WTC11 (cell line): Measurements from ENCODE around the gene ADARB2. TPM values are rescaled to one million over a fixed set of nuclear protein-coding genes. Genes with fewer than 3 reads are reported as not detected.

ENCODE experiments used
- ATAC-seq: fragments of 200-7000 bp; cut with Tn5 transposase; 2 replicates; pipeline ENCODE4 v1.10.0; 2021; ENCODE audit warnings: mild to moderate bottlenecking, moderate library complexity
- CTCF ChIA-PET: fragments of 300-600 bp; sonication (Branson Sonifier 250); formaldehyde crosslinking; loops from one replicate; lab custom pipeline; 2021; ENCODE audit warnings: antibody characterized with exemption; lab: Charles Lee
- POLR2A ChIA-PET: fragments of 350-600 bp; sonication (Branson Sonifier 250); formaldehyde crosslinking; loops from one replicate; lab custom pipeline; 2021; ENCODE audit warnings: antibody characterized with exemption; lab: Charles Lee
- DNase-seq: peaks from one replicate; pipeline ENCODE4 v3.0.0; 2021; ENCODE audit warnings: low spot score
- H3K27ac Mint-ChIP-seq: 2 replicates; pipeline ENCODE4 v1.8.0; 2021; ENCODE audit warnings: mixed read lengths
- H3K27me3 Mint-ChIP-seq: 2 replicates; pipeline ENCODE4 v1.8.0; 2021; ENCODE audit warnings: low read depth, mild to moderate bottlenecking, moderate library complexity, mixed read lengths
- H3K36me3 Mint-ChIP-seq: 2 replicates; pipeline ENCODE4 v1.8.0; 2021; ENCODE audit warnings: mixed read lengths
- H3K4me1 Mint-ChIP-seq: 2 replicates; pipeline ENCODE4 v1.8.0; 2022; ENCODE audit warnings: mixed read lengths
- H3K4me3 Mint-ChIP-seq: 2 replicates; pipeline ENCODE4 v1.8.0; 2021; ENCODE audit warnings: mild to moderate bottlenecking, moderate library complexity, mixed read lengths
- H3K9me3 Mint-ChIP-seq: 2 replicates; pipeline ENCODE4 v1.8.0; 2021; ENCODE audit warnings: mixed read lengths
- AFF4 ChIP-seq: sonication (generic); formaldehyde crosslinking; IDR thresholded peaks from 2 replicates; pipeline ENCODE4 v1.8.1; 2023; ENCODE audit warnings: mild to moderate bottlenecking, missing genetic modification reagents, borderline replicate concordance
- ARID4B ChIP-seq: sonication (generic); formaldehyde crosslinking; IDR thresholded peaks from 2 replicates; pipeline ENCODE4 v1.8.0; 2023; ENCODE audit warnings: missing genetic modification reagents, mild to moderate bottlenecking, borderline replicate concordance
- ATF6 ChIP-seq: sonication (generic); formaldehyde crosslinking; IDR thresholded peaks from 2 replicates; pipeline ENCODE4 v1.8.1; 2023; ENCODE audit warnings: mild to moderate bottlenecking, missing genetic modification reagents
- E2F1 ChIP-seq: sonication (generic); formaldehyde crosslinking; IDR thresholded peaks from 2 replicates; pipeline ENCODE4 v1.8.0; 2022; ENCODE audit warnings: mild to moderate bottlenecking, missing genetic modification reagents
- ESRRA ChIP-seq: sonication (generic); formaldehyde crosslinking; IDR thresholded peaks from 2 replicates; pipeline ENCODE4 v1.8.1; 2022; ENCODE audit warnings: mild to moderate bottlenecking, missing genetic modification reagents, borderline replicate concordance
- ETV6 ChIP-seq: sonication (generic); formaldehyde crosslinking; IDR thresholded peaks from 2 replicates; pipeline ENCODE4 v1.8.1; 2022; ENCODE audit warnings: mild to moderate bottlenecking, missing genetic modification reagents
- FOXP4 ChIP-seq: sonication (generic); formaldehyde crosslinking; IDR thresholded peaks from 2 replicates; pipeline ENCODE4 v1.8.0; 2022; ENCODE audit warnings: mild to moderate bottlenecking, missing genetic modification reagents
- GRHL2 ChIP-seq: fragments of 250-450 bp; sonication (Bioruptor Pico); IDR thresholded peaks from 2 replicates; pipeline ENCODE4 v1.8.0; 2022; ENCODE audit warnings: mild to moderate bottlenecking, moderate library complexity; ENCODE audit not compliant: insufficient replicate concordance, severe bottlenecking
- IRF1 ChIP-seq: sonication (generic); formaldehyde crosslinking; IDR thresholded peaks from 2 replicates; pipeline ENCODE4 v1.8.0; 2023; ENCODE audit warnings: missing genetic modification reagents
- KAT7 ChIP-seq: sonication (generic); formaldehyde crosslinking; IDR thresholded peaks from 2 replicates; pipeline ENCODE4 v1.8.1; 2023; ENCODE audit warnings: missing genetic modification reagents, mild to moderate bottlenecking, borderline replicate concordance
- MYBL2 ChIP-seq: sonication (generic); formaldehyde crosslinking; IDR thresholded peaks from 2 replicates; pipeline ENCODE4 v1.8.1; 2023; ENCODE audit warnings: mild to moderate bottlenecking, moderate library complexity, missing genetic modification reagents
- NFATC4 ChIP-seq: fragments of 250-450 bp; sonication (Bioruptor Pico); IDR thresholded peaks from 2 replicates; pipeline ENCODE4 v1.9.0; 2021; ENCODE audit warnings: mild to moderate bottlenecking
- PRDM15 ChIP-seq: sonication (generic); formaldehyde crosslinking; IDR thresholded peaks from 2 replicates; pipeline ENCODE4 v1.8.0; 2022; ENCODE audit warnings: missing genetic modification reagents
- RORB ChIP-seq: fragments of 250-450 bp; sonication (Bioruptor Pico); IDR thresholded peaks from 2 replicates; pipeline ENCODE4 v1.9.0; 2021; ENCODE audit warnings: mild to moderate bottlenecking
- TCF7 ChIP-seq: sonication (generic); formaldehyde crosslinking; IDR thresholded peaks from 2 replicates; pipeline ENCODE4 v1.8.0; 2022; ENCODE audit warnings: mild to moderate bottlenecking, low read depth, missing genetic modification reagents, moderate library complexity
- TEAD4 ChIP-seq: sonication (generic); formaldehyde crosslinking; IDR thresholded peaks from 2 replicates; pipeline ENCODE4 v1.8.0; 2022; ENCODE audit warnings: mild to moderate bottlenecking, missing genetic modification reagents
- USF2 ChIP-seq: sonication (generic); formaldehyde crosslinking; IDR thresholded peaks from 2 replicates; pipeline ENCODE4 v1.8.1; 2023; ENCODE audit warnings: mild to moderate bottlenecking, missing genetic modification reagents, moderate library complexity
- ZBTB21 ChIP-seq: sonication (generic); formaldehyde crosslinking; IDR thresholded peaks from 2 replicates; pipeline ENCODE4 v1.8.1; 2023; ENCODE audit warnings: mild to moderate bottlenecking, missing genetic modification reagents, borderline replicate concordance
- ZNF219 ChIP-seq: sonication (generic); formaldehyde crosslinking; IDR thresholded peaks from 2 replicates; pipeline ENCODE4 v1.8.0; 2023; ENCODE audit warnings: missing genetic modification reagents, mild to moderate bottlenecking, borderline replicate concordance
- total RNA-seq: library from RNA; stranded (reverse); gene quantifications from 3 replicates; pipeline ENCODE4 v1.2.3, GENCODE V29; 2021

ADARB2 gene
- total RNA-seq, 1 experiment from 2014 or later = 3.7 TPM

- CTCF ChIA-PET = no interaction called here
- H3K4me1 Mint-ChIP-seq = peaks cover 19% of the 10 kb centered on the region
- no peak overlapping the region for H3K27ac Mint-ChIP-seq
- ATAC-seq (no peak), DNase-seq (no peak)
- peaks cover 31% of the 10 kb centered on the region for H3K36me3 Mint-ChIP-seq
- no peak overlapping the region for H3K4me3 Mint-ChIP-seq
- peaks cover 37% of the 10 kb centered on the region for H3K9me3 Mint-ChIP-seq
- POLR2A ChIA-PET = no interaction called here
- peaks cover 19% of the 10 kb centered on the region; the same call in 1 of the 2 replicates for H3K27me3 Mint-ChIP-seq
- TF ChIP-seq FOXP4 (CRISPR knock-in tag) (no peak), IRF1 (CRISPR knock-in tag) (no peak), ZBTB21 (no peak), ZNF219 (CRISPR knock-in tag) (no peak), ATF6 (CRISPR knock-in tag) (no peak), ARID4B (CRISPR knock-in tag) (no peak), AFF4 (CRISPR knock-in tag) (no peak), ETV6 (no peak), TCF7 (CRISPR knock-in tag) (no peak), KAT7 (CRISPR knock-in tag) (no peak), ESRRA (CRISPR knock-in tag) (no peak), GRHL2 (no peak), USF2 (no peak), E2F1 (CRISPR knock-in tag) (no peak), TEAD4 (CRISPR knock-in tag) (no peak), NFATC4 (CRISPR knock-in tag) (no peak), MYBL2 (CRISPR knock-in tag) (no peak), RORB (no peak), PRDM15 (CRISPR knock-in tag) (no peak)
Measured at GRCh38 chr10:1782841-1783240, 45.5 kb upstream of the ADARB2 start.
